22Rv1 (cell line): Measurements from ENCODE around the gene NFIL3.

Experiments used
- H3K27ac ChIP-seq: fragments of 450-650 bp; 2 replicates; pipeline ENCODE4 v1.5.1; 2017
- ZFX ChIP-seq: fragments of 450-650 bp; IDR thresholded peaks from 2 replicates; pipeline ENCODE4 v1.6.1; 2017; ENCODE audit warnings: antibody characterized with exemption, borderline replicate concordance
- TF ChIP-seq, protein P1 (sequence below): fragments of 450-650 bp; IDR thresholded peaks from 2 replicates; pipeline ENCODE4 v1.5.1; 2017; ENCODE audit warnings: mild to moderate bottlenecking

Gene NFIL3

DNA sequence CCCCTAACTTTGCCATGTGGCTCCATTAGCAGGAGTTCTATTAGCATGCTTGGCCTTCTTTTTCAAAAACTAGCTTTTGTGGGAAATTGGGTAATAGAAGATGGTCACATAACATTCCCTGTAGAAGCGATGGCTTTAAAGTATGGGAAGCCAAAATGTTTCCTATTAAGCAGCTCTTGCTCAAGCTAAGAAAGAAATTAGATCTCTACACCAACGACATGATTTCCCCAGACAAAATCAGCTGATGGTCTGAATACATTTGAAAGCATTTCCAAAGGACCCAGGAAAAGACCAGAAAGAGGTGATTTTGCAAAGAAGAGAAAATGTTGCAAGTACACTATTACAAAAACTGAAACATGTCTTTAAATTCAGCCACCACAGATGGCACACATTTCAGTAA, 4.8 kb upstream of the NFIL3 start:
- H3K27ac ChIP-seq: no peak overlapping the region
- TF ChIP-seq, protein P1, sequence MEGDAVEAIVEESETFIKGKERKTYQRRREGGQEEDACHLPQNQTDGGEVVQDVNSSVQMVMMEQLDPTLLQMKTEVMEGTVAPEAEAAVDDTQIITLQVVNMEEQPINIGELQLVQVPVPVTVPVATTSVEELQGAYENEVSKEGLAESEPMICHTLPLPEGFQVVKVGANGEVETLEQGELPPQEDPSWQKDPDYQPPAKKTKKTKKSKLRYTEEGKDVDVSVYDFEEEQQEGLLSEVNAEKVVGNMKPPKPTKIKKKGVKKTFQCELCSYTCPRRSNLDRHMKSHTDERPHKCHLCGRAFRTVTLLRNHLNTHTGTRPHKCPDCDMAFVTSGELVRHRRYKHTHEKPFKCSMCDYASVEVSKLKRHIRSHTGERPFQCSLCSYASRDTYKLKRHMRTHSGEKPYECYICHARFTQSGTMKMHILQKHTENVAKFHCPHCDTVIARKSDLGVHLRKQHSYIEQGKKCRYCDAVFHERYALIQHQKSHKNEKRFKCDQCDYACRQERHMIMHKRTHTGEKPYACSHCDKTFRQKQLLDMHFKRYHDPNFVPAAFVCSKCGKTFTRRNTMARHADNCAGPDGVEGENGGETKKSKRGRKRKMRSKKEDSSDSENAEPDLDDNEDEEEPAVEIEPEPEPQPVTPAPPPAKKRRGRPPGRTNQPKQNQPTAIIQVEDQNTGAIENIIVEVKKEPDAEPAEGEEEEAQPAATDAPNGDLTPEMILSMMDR: no peak

DNA sequence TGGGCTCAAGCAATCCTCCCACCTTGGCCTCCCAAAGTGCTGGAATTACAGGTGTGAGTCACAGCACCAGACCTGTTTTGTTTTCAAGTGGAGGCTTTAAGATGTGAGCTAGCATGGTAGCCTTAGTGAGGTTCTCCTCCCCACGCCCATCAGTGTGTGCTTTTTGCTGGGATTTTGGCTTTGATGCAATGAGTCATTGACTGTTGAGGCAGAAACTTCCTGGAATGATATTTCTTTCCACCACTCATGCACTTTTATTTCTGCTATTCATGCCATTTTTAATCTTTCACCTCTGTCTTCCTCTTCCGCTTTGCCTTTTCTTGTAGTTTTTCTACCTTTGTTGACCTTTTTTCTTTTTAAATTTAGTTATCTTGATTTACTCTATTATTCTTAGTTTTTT, 4.2 kb upstream of the NFIL3 start:
- no peak for TF ChIP-seq ZFX
- TF ChIP-seq, protein P1: no peak
- H3K27ac ChIP-seq: no peak overlapping the region

DNA sequence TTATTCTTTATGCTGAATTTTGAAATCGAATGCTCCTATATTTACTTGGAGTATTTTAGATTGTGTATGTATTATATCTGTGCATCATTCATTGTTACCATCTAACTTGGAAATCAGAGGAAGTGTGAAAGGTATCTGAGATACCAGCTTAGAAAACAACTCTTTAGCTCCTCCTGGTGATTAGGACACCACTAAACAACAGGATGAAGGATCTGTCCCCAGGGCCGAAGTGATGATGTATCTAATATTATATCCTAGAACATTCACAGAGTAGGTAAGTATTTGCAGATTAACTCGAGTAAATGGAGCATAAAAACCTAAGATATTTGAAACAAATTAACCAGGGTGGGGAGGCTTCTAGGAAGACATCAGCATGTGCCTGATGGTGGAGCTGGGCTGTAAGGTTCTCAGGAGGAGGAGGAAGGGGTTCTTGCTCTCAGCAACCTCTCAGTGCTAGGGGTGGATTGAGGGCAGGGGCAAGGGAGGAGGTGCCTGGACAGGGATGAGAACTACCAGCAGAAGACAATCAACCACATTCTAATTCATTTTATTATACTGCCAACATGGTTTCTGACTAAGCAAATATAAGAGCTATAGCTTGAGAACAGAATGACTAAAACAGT, 2.6 kb upstream of the NFIL3 start:
- TF ChIP-seq, protein P1: peak; percentile 68
- TF ChIP-seq ZFX: no peak
- no peak overlapping the region for H3K27ac ChIP-seq

DNA sequence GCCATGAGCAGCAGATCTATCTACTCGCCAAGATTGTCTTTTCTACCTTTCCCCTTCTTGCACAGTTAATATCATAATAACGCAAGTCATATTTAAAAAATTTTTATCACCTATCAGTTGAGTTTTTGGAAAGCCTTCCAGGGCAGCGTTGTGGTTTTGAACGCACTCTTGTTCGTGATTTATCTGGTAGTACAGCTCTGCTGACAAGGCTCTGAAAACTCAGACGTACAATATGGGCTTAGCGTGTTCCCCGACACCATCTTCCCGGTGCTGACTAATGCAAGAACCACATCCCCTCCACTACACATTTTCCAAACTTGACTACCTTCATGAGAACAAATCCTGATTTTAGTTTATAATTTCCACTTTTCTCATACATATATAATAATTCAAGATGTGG, 1.6 kb upstream of the NFIL3 start:
- TF ChIP-seq ZFX: no peak
- TF ChIP-seq, protein P1: no peak
- H3K27ac ChIP-seq: no peak overlapping the region

DNA sequence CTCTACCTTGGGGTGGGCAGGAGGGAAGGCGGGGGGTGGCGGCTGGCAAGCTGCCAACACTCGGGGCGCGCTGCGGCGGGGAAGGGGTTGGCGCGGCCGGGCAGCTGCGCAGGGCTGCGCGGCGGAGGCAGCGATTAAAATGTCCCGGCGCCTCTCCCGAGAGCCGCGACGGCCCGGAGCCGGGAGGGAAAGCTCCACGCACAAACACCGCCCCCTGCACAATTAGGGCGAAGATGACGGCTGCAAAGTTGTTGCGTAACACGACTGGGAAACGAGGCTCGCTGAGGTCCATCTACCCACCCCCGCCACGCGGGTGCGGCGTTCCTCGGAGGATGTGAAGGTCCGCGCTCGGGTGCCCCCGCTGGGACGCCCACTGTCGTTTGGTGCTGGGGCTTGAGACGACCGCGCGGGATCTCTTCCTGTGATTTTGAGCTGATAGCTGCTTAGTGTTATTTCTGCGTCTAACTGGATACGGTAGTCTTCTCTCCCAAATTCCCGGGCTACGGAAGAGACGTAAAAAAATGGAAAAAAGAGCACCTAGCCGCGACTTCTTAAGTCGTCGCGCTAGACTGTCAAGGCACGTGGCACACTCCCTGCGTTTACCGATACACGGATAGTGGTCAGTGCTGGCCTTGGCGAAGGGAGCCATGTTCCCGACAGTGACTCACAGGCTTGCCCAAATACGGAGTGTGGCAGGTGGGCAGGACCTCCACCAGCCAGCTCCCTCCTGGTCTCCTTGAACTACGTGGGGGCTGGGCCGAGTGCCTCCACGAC, 958 bp upstream of the NFIL3 start:
- TF ChIP-seq ZFX: no peak
- TF ChIP-seq, protein P1: no peak
- H3K27ac ChIP-seq: no peak overlapping the region

DNA sequence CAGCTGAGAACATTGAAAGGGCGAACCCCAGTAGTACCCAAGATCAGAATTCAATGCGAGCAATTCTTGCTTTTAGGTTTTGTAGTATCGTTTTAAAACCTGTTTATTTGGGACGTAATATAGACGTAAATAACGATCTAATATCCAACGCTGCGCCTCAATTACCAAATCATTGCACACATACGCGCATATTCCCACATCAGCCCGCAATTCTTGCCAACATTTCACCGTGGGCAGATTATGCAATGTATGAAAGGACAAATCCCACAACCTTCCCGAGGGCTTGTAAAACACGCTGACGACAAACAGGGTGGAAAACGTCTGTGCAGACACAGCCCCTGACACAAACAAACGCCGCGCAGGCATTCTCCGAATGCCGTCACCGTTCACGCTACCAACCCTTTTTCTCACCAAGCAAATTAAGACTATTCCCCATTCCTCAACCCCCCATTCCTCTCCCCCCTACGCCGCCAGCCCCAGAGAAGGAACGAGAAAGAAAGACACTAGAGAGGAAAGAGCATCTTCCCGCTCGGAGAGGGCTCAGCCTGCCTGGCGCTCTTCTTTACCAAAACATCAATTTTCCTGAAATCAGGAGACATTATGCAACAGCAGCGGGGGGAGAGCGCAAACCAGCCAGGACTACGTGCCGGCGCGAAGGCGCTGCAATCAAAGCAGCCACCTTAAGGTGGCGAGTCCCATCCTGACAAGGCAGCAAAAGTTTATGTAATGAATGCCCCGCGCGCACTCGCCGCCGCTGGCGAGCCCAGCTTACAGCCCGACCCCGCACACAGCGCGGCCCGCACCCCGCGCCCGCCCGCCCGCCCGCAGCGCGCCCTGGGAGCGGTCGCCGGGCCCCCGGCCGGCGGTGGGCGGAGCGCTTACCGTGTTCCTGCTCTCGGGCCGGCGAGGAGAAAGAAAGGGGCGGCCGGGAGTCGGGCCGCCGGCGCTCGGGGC, 597 bp downstream of the NFIL3 start:
- TF ChIP-seq, protein P1: peak; percentile 27
- TF ChIP-seq ZFX: no peak
- peak overlapping the region; percentile 48 for H3K27ac ChIP-seq
